DOHH2 (cell line): ENCODE data around the gene DNAJB12.

ENCODE experiments used
- CTCF ChIP-seq: fragments of 200-600 bp; sonication (generic); IDR thresholded peaks from one replicate; pipeline ENCODE4 v1.5.1; 2014; ENCODE audit warnings: antibody characterized with exemption, mild to moderate bottlenecking, low read depth, low read length; ENCODE audit not compliant: poor library complexity, severe bottlenecking
- EZH2phosphoT487 ChIP-seq: fragments of 200-600 bp; sonication (generic); IDR thresholded peaks from 2 replicates; pipeline ENCODE4 v1.6.1; 2017; ENCODE audit warnings: borderline replicate concordance, mild to moderate bottlenecking, antibody characterized with exemption, low read length, moderate library complexity, mixed read lengths

- TF ChIP-seq CTCF (no peak), EZH2phosphoT487 (no peak)
Measured at GRCh38 chr10:72385724-72386123, 31.0 kb upstream of the DNAJB12 start.
